Skeletal muscle cell (primary cell): ENCODE results near the gene MED25.
A peak's percentile ranks its signal among the peaks of the same experiment; 100 is the strongest.
"Not testable (repeated sequence)": the region's sequence is repeated elsewhere in the genome, so short reads cannot be mapped to it uniquely, and the experiment has no call there.

ENCODE experiments used
- DNase-seq: peaks from one replicate; pipeline ENCODE4 v3.0.0-alpha.2; 2010; ENCODE audit warnings: low read depth
- H3K4me3 ChIP-seq: 2 replicates; pipeline ENCODE4 v1.5.1; 2011; ENCODE audit warnings: low read depth, mild to moderate bottlenecking, control low read depth, low read length, moderate library complexity

Gene MED25

GRCh38 chr19:49812452-49812996 is 5.6 kb upstream of the MED25 start:
- DNase-seq, result no peak
- peak overlapping the region; percentile 77 for H3K4me3 ChIP-seq

GRCh38 chr19:49812997-49813861 is 4.9 kb upstream of the MED25 start, which contains the start of gene FUZ:
Gene FUZ, minus strand, starts transcription at chr19:49813292. Its CDS starts 186 bp downstream, at chr19:49813106.
- peak; percentile 96 for DNase-seq
- H3K4me3 ChIP-seq, result peak within 1 kb of the TSS; percentile 77

GRCh38 chr19:49814010-49814409 is 4.1 kb upstream of the MED25 start:
- H3K4me3 ChIP-seq, result peak overlapping the region; percentile 77

GRCh38 chr19:49816590-49816989 is 1.5 kb upstream of the MED25 start:
- no peak for DNase-seq
- no peak overlapping the region for H3K4me3 ChIP-seq

More at GRCh38 chr19:49814010-49814409, 4.1 kb upstream of the MED25 start:
- no peak for DNase-seq

GRCh38 chr19:49818649-49819370 is 721 bp downstream of the MED25 start:
- no peak for DNase-seq
- H3K4me3 ChIP-seq, result peak overlapping the region; percentile 84

- peak overlapping the region; percentile 84 for H3K4me3 ChIP-seq
Measured at GRCh38 chr19:49819452-49820115, 1.5 kb downstream of the MED25 start.

GRCh38 chr19:49820125-49820524 is 2.0 kb downstream of the MED25 start:
- no peak for DNase-seq
- no peak overlapping the region for H3K4me3 ChIP-seq

More at GRCh38 chr19:49819452-49820115, 1.5 kb downstream of the MED25 start:
- not testable (repeated sequence) for DNase-seq

GRCh38 chr19:49823472-49823871 is 5.4 kb downstream of the MED25 start:
- DNase-seq, result no peak
- no peak overlapping the region for H3K4me3 ChIP-seq

- no peak overlapping the region for H3K4me3 ChIP-seq
- DNase-seq, result no peak
Measured at GRCh38 chr19:49824662-49825061, 6.6 kb downstream of the MED25 start.

- no peak for DNase-seq
- no peak overlapping the region for H3K4me3 ChIP-seq
Measured at GRCh38 chr19:49827034-49827433, 8.9 kb downstream of the MED25 start.

GRCh38 chr19:49829200-49829599 is 11.1 kb downstream of the MED25 start:
- DNase-seq, result no peak
- H3K4me3 ChIP-seq, result no peak overlapping the region

- DNase-seq, result no peak
- H3K4me3 ChIP-seq, result no peak overlapping the region
Measured at GRCh38 chr19:49829721-49830120, 11.6 kb downstream of the MED25 start.

- H3K4me3 ChIP-seq, result no peak overlapping the region
- DNase-seq, result no peak
Measured at GRCh38 chr19:49830766-49831165, 12.7 kb downstream of the MED25 start.

GRCh38 chr19:49831592-49831991 is 13.5 kb downstream of the MED25 start:
- H3K4me3 ChIP-seq, result no peak overlapping the region
- no peak for DNase-seq

GRCh38 chr19:49832556-49832955 is 14.5 kb downstream of the MED25 start:
- H3K4me3 ChIP-seq, result no peak overlapping the region
- no peak for DNase-seq

GRCh38 chr19:49833599-49833998 is 15.5 kb downstream of the MED25 start:
- DNase-seq, result no peak
- no peak overlapping the region for H3K4me3 ChIP-seq

GRCh38 chr19:49835562-49835961 is 17.5 kb downstream of the MED25 start:
- H3K4me3 ChIP-seq, result no peak overlapping the region
- DNase-seq, result no peak

- DNase-seq, result no peak
- no peak overlapping the region for H3K4me3 ChIP-seq
Measured at GRCh38 chr19:49836176-49837008, 18.3 kb downstream of the MED25 start.

- DNase-seq, result no peak
- H3K4me3 ChIP-seq, result no peak overlapping the region
Measured at GRCh38 chr19:49837009-49837310, 18.9 kb downstream of the MED25 start.
